GM23338 (cell line): ENCODE measurements around the gene PCSK7. TPM values are rescaled to one million over a fixed set of nuclear protein-coding genes. Genes with fewer than 3 reads are reported as not detected.

Source experiments
- ATAC-seq: fragments of 200-7000 bp; cut with Tn5 transposase; 3 replicates; pipeline ENCODE4 v1.9.1; 2020
- DNase-seq: peaks from one replicate; pipeline ENCODE4 v3.0.0-alpha.2; 2015; ENCODE audit warnings: low spot score
- H2AFZ ChIP-seq: fragments of 200-600 bp; sonication (generic); 2 replicates; pipeline ENCODE4 v1.8.0; 2016; ENCODE audit warnings: antibody characterized with exemption, mild to moderate bottlenecking, moderate library complexity
- H3F3A ChIP-seq: fragments of 200-600 bp; sonication (generic); replicated peaks from 2 replicates; pipeline ENCODE4 v1.8.0; 2017; ENCODE audit warnings: antibody characterized with exemption, mixed run types, low read depth
- H3K27ac ChIP-seq: fragments of 200-600 bp; sonication (generic); 2 replicates; pipeline ENCODE4 v1.6.1; 2016; ENCODE audit warnings: low read depth
- H3K27me3 ChIP-seq: fragments of 200-600 bp; sonication (generic); 2 replicates; pipeline ENCODE4 v1.8.0; 2016; ENCODE audit warnings: mild to moderate bottlenecking, mixed run types, moderate library complexity; ENCODE audit not compliant: insufficient read depth
- H3K36me3 ChIP-seq: fragments of 200-600 bp; sonication (generic); 2 replicates; pipeline ENCODE4 v1.8.0; 2016; ENCODE audit warnings: mild to moderate bottlenecking; ENCODE audit not compliant: insufficient read depth
- H3K4me1 ChIP-seq: fragments of 200-600 bp; sonication (generic); 2 replicates; pipeline ENCODE4 v1.8.0; 2016; ENCODE audit warnings: mild to moderate bottlenecking, moderate library complexity; ENCODE audit not compliant: insufficient read depth
- H3K4me2 ChIP-seq: fragments of 200-600 bp; sonication (generic); 2 replicates; pipeline ENCODE4 v1.7.1; 2017; ENCODE audit warnings: mixed run types
- H3K4me3 ChIP-seq: fragments of 200-600 bp; sonication (generic); 2 replicates; pipeline ENCODE4 v1.6.1; 2016; ENCODE audit warnings: mixed run types
- H3K79me2 ChIP-seq: fragments of 200-600 bp; sonication (generic); replicated peaks from 2 replicates; pipeline ENCODE4 v1.8.0; 2017; ENCODE audit warnings: mild to moderate bottlenecking; ENCODE audit not compliant: insufficient read depth
- H3K9me2 ChIP-seq: fragments of 200-600 bp; sonication (generic); 2 replicates; pipeline ENCODE4 v1.8.0; 2017; ENCODE audit not compliant: insufficient read depth
- H4K20me1 ChIP-seq: fragments of 200-600 bp; sonication (generic); replicated peaks from 2 replicates; pipeline ENCODE4 v1.8.0; 2017; ENCODE audit warnings: mild to moderate bottlenecking; ENCODE audit not compliant: insufficient read depth
- H3K27ac Mint-ChIP-seq: 2 replicates; pipeline ENCODE4 v1.8.0; 2020; ENCODE audit warnings: inconsistent platforms, mild to moderate bottlenecking, moderate library complexity, mixed read lengths
- H3K27me3 Mint-ChIP-seq: 3 replicates; pipeline ENCODE4 v1.8.0; 2022; ENCODE audit warnings: low read depth, mild to moderate bottlenecking, moderate library complexity, mixed read lengths, inconsistent platforms; ENCODE audit not compliant: insufficient read depth, poor library complexity
- H3K36me3 Mint-ChIP-seq: 3 replicates; pipeline ENCODE4 v1.8.0; 2021; ENCODE audit warnings: low read depth, mild to moderate bottlenecking, inconsistent platforms, moderate library complexity, mixed read lengths
- H3K4me1 Mint-ChIP-seq: 3 replicates; pipeline ENCODE4 v1.8.0; 2020; ENCODE audit warnings: mild to moderate bottlenecking, inconsistent platforms, mixed read lengths
- H3K4me3 Mint-ChIP-seq: 3 replicates; pipeline ENCODE4 v1.8.0; 2021; ENCODE audit warnings: moderate library complexity, mild to moderate bottlenecking, inconsistent platforms, mixed read lengths
- H3K9me3 Mint-ChIP-seq: 3 replicates; pipeline ENCODE4 v1.8.0; 2020; ENCODE audit warnings: moderate library complexity, mild to moderate bottlenecking, inconsistent platforms, mixed read lengths
- CREB1 ChIP-seq: fragments of 250-450 bp; sonication (Bioruptor Pico); IDR thresholded peaks from 2 replicates; pipeline ENCODE4 v1.5.0; 2020; ENCODE audit warnings: low read depth, mild to moderate bottlenecking, moderate library complexity
- EZH2 ChIP-seq: fragments of 200-600 bp; sonication (generic); IDR thresholded peaks from one replicate; pipeline ENCODE4 v1.8.0; 2017; ENCODE audit warnings: antibody characterized with exemption, mild to moderate bottlenecking, low read depth; ENCODE audit not compliant: unreplicated experiment
- EZH2phosphoT487 ChIP-seq: fragments of 200-600 bp; sonication (generic); IDR thresholded peaks from one replicate; pipeline ENCODE4 v1.8.1; 2018; ENCODE audit warnings: antibody characterized with exemption; ENCODE audit not compliant: unreplicated experiment
- JUNB ChIP-seq: IDR thresholded peaks from one replicate; pipeline ENCODE4 v1.6.1; 2016; ENCODE audit warnings: antibody characterized with exemption; ENCODE audit not compliant: unreplicated experiment
- NANOG ChIP-seq: IDR thresholded peaks from 2 replicates; pipeline ENCODE4 v1.6.1; 2016; ENCODE audit warnings: antibody characterized with exemption, borderline replicate concordance
- POLR2AphosphoS5 ChIP-seq: IDR thresholded peaks from 2 replicates; pipeline ENCODE4 v1.6.1; 2016; ENCODE audit warnings: antibody characterized with exemption, low read depth
- STAT1 ChIP-seq: IDR thresholded peaks from one replicate; pipeline ENCODE4 v1.6.1; 2016; ENCODE audit warnings: antibody characterized with exemption; ENCODE audit not compliant: unreplicated experiment
- ZNF114 ChIP-seq: fragments of 250-450 bp; sonication (Bioruptor Pico); IDR thresholded peaks from 2 replicates; pipeline ENCODE4 v1.5.0; 2020; ENCODE audit warnings: mild to moderate bottlenecking, moderate library complexity
- ZNF331 ChIP-seq: fragments of 250-450 bp; sonication (Bioruptor Pico); IDR thresholded peaks from 2 replicates; pipeline ENCODE4 v1.5.0; 2020; ENCODE audit warnings: low read depth, mild to moderate bottlenecking, moderate library complexity
- polyA plus RNA-seq: library from polyadenylated mRNA; unstranded; fragments of >200 nt; fragmentation: Nextera tagmentation; extraction: Ambion mirVana; gene quantifications from 2 replicates; pipeline ENCODE4 v1.2.1, GENCODE V29; 2016
- total RNA-seq: library from RNA; depleted of rRNA; stranded (reverse); fragments of >200 nt; shearing (Covaris generic); gene quantifications from 2 replicates; pipeline ENCODE4 v1.2.3, GENCODE V29; 2014
- TF ChIP-seq, protein P1 (sequence below), 2 experiments: fragments of 200-600 bp in 1 of 2; sonication (generic) in 1 of 2; conservative IDR thresholded peaks; 2 replicates each; pipeline versions ENCODE4 v1.5.1 to v1.6.1; 2016 to 2017; ENCODE audit warnings: antibody characterized with exemption in 2 of 2, low read depth in 2 of 2, mild to moderate bottlenecking in 2 of 2, moderate library complexity in 1 of 2
- TF ChIP-seq, protein P2 (sequence below): IDR thresholded peaks from one replicate; pipeline ENCODE4 v1.6.1; 2018; ENCODE audit warnings: antibody characterized with exemption; ENCODE audit not compliant: unreplicated experiment
- TF ChIP-seq, protein P3 (sequence below): fragments of 250-450 bp; sonication (Bioruptor Pico); IDR thresholded peaks from 2 replicates; pipeline ENCODE4 v1.5.0; 2020; ENCODE audit warnings: mild to moderate bottlenecking, moderate library complexity
- TF ChIP-seq, protein P4 (sequence below): IDR thresholded peaks from 2 replicates; pipeline ENCODE4 v1.6.1; 2016; ENCODE audit warnings: antibody characterized with exemption

Gene PCSK7
- total and polyA plus RNA-seq, 2 experiments from 2014 or later: 12.4 to 46.4 TPM

DNA sequence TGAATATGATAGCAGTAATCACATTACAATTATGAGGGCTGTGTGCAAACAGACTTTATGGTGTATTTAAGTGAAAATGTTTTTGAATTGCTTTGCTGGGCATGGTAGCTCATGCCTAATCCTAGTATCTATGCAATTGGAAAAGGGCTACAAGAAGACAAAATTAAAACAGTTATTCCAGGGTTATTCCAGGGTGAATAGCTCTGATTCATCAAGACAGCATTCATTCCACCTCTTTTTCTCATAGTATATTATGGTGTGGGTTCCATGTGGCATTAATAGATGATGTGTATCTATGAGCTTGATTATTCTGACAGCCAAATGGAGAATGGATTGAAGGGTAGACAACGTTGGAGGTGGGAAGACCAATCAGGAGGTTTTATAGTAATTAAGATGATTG lies 65.4 kb downstream of the PCSK7 start:
- ATAC-seq (no peak), DNase-seq (no peak)
- H3K9me3 Mint-ChIP-seq: no peaks in the 10 kb centered on the region
- no peak overlapping the region for H3K4me2 ChIP-seq
- no peaks in the 10 kb centered on the region for H3K27me3 Mint-ChIP-seq
- no peak for TF ChIP-seq EZH2
- TF ChIP-seq, protein P1, sequence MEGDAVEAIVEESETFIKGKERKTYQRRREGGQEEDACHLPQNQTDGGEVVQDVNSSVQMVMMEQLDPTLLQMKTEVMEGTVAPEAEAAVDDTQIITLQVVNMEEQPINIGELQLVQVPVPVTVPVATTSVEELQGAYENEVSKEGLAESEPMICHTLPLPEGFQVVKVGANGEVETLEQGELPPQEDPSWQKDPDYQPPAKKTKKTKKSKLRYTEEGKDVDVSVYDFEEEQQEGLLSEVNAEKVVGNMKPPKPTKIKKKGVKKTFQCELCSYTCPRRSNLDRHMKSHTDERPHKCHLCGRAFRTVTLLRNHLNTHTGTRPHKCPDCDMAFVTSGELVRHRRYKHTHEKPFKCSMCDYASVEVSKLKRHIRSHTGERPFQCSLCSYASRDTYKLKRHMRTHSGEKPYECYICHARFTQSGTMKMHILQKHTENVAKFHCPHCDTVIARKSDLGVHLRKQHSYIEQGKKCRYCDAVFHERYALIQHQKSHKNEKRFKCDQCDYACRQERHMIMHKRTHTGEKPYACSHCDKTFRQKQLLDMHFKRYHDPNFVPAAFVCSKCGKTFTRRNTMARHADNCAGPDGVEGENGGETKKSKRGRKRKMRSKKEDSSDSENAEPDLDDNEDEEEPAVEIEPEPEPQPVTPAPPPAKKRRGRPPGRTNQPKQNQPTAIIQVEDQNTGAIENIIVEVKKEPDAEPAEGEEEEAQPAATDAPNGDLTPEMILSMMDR (conservative IDR thresholded peaks at IDR 0.05; ENCODE audit: low read depth in 2 of 2): no peak
- no peak for TF ChIP-seq JUNB
- TF ChIP-seq ZNF331: no peak
- TF ChIP-seq, protein P2, sequence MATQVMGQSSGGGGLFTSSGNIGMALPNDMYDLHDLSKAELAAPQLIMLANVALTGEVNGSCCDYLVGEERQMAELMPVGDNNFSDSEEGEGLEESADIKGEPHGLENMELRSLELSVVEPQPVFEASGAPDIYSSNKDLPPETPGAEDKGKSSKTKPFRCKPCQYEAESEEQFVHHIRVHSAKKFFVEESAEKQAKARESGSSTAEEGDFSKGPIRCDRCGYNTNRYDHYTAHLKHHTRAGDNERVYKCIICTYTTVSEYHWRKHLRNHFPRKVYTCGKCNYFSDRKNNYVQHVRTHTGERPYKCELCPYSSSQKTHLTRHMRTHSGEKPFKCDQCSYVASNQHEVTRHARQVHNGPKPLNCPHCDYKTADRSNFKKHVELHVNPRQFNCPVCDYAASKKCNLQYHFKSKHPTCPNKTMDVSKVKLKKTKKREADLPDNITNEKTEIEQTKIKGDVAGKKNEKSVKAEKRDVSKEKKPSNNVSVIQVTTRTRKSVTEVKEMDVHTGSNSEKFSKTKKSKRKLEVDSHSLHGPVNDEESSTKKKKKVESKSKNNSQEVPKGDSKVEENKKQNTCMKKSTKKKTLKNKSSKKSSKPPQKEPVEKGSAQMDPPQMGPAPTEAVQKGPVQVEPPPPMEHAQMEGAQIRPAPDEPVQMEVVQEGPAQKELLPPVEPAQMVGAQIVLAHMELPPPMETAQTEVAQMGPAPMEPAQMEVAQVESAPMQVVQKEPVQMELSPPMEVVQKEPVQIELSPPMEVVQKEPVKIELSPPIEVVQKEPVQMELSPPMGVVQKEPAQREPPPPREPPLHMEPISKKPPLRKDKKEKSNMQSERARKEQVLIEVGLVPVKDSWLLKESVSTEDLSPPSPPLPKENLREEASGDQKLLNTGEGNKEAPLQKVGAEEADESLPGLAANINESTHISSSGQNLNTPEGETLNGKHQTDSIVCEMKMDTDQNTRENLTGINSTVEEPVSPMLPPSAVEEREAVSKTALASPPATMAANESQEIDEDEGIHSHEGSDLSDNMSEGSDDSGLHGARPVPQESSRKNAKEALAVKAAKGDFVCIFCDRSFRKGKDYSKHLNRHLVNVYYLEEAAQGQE: no peak
- TF ChIP-seq ZNF114 (CRISPR knock-in tag): no peak
- no peak for TF ChIP-seq EZH2phosphoT487
- TF ChIP-seq, protein P3, sequence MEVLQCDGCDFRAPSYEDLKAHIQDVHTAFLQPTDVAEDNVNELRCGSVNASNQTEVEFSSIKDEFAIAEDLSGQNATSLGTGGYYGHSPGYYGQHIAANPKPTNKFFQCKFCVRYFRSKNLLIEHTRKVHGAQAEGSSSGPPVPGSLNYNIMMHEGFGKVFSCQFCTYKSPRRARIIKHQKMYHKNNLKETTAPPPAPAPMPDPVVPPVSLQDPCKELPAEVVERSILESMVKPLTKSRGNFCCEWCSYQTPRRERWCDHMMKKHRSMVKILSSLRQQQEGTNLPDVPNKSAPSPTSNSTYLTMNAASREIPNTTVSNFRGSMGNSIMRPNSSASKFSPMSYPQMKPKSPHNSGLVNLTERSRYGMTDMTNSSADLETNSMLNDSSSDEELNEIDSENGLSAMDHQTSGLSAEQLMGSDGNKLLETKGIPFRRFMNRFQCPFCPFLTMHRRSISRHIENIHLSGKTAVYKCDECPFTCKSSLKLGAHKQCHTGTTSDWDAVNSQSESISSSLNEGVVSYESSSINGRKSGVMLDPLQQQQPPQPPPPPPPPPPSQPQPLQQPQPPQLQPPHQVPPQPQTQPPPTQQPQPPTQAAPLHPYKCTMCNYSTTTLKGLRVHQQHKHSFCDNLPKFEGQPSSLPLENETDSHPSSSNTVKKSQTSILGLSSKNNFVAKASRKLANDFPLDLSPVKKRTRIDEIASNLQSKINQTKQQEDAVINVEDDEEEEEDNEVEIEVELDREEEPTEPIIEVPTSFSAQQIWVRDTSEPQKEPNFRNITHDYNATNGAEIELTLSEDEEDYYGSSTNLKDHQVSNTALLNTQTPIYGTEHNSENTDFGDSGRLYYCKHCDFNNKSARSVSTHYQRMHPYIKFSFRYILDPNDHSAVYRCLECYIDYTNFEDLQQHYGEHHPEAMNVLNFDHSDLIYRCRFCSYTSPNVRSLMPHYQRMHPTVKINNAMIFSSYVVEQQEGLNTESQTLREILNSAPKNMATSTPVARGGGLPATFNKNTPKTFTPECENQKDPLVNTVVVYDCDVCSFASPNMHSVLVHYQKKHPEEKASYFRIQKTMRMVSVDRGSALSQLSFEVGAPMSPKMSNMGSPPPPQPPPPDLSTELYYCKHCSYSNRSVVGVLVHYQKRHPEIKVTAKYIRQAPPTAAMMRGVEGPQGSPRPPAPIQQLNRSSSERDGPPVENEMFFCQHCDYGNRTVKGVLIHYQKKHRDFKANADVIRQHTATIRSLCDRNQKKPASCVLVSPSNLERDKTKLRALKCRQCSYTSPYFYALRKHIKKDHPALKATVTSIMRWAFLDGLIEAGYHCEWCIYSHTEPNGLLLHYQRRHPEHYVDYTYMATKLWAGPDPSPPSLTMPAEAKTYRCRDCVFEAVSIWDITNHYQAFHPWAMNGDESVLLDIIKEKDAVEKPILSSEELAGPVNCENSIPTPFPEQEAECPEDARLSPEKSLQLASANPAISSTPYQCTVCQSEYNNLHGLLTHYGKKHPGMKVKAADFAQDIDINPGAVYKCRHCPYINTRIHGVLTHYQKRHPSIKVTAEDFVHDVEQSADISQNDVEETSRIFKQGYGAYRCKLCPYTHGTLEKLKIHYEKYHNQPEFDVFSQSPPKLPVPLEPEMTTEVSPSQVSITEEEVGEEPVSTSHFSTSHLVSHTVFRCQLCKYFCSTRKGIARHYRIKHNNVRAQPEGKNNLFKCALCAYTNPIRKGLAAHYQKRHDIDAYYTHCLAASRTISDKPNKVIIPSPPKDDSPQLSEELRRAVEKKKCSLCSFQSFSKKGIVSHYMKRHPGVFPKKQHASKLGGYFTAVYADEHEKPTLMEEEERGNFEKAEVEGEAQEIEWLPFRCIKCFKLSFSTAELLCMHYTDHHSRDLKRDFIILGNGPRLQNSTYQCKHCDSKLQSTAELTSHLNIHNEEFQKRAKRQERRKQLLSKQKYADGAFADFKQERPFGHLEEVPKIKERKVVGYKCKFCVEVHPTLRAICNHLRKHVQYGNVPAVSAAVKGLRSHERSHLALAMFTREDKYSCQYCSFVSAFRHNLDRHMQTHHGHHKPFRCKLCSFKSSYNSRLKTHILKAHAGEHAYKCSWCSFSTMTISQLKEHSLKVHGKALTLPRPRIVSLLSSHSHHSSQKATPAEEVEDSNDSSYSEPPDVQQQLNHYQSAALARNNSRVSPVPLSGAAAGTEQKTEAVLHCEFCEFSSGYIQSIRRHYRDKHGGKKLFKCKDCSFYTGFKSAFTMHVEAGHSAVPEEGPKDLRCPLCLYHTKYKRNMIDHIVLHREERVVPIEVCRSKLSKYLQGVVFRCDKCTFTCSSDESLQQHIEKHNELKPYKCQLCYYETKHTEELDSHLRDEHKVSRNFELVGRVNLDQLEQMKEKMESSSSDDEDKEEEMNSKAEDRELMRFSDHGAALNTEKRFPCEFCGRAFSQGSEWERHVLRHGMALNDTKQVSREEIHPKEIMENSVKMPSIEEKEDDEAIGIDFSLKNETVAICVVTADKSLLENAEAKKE (CRISPR knock-in tag): no peak
- TF ChIP-seq NANOG: no peak
- TF ChIP-seq, protein P4, sequence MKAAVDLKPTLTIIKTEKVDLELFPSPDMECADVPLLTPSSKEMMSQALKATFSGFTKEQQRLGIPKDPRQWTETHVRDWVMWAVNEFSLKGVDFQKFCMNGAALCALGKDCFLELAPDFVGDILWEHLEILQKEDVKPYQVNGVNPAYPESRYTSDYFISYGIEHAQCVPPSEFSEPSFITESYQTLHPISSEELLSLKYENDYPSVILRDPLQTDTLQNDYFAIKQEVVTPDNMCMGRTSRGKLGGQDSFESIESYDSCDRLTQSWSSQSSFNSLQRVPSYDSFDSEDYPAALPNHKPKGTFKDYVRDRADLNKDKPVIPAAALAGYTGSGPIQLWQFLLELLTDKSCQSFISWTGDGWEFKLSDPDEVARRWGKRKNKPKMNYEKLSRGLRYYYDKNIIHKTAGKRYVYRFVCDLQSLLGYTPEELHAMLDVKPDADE: no peak
- TF ChIP-seq STAT1: no peak
- TF ChIP-seq POLR2AphosphoS5: no peak
- TF ChIP-seq CREB1 (CRISPR knock-in tag): no peak
- H3F3A ChIP-seq: peaks cover 3% of the 10 kb centered on the region; the same call in 1 of the 2 replicates
- no peaks in the 10 kb centered on the region for H3K27me3 ChIP-seq
- H3K9me2 ChIP-seq: no peaks in the 10 kb centered on the region
- no peak overlapping the region for H2AFZ ChIP-seq
- peaks cover 26% of the 10 kb centered on the region for H3K79me2 ChIP-seq
- H3K27ac ChIP-seq: no peak overlapping the region
- H3K4me3 Mint-ChIP-seq: no peak overlapping the region
- H4K20me1 ChIP-seq: peaks cover 49% of the 10 kb centered on the region
- no peak overlapping the region for H3K27ac Mint-ChIP-seq
- no peak overlapping the region for H3K4me3 ChIP-seq
- no peaks in the 10 kb centered on the region for H3K4me1 ChIP-seq
- peaks cover 81% of the 10 kb centered on the region for H3K36me3 Mint-ChIP-seq
- peaks cover 65% of the 10 kb centered on the region for H3K36me3 ChIP-seq
- H3K4me1 Mint-ChIP-seq: peaks cover 6% of the 10 kb centered on the region; the same call in 2 of the 3 replicates
